NT2/D1 (cell line): ENCODE results near the gene FMNL2.

Experiments
- SUZ12 ChIP-seq: IDR thresholded peaks from 2 replicates; pipeline ENCODE4 v1.6.1; 2011; ENCODE audit not compliant: insufficient read length, insufficient read depth; ENCODE audit errors: extremely low read depth
- ZNF274 ChIP-seq: IDR thresholded peaks from 2 replicates; pipeline ENCODE4 v1.6.1; 2011; ENCODE audit warnings: mild to moderate bottlenecking, low read depth, low read length

DNA sequence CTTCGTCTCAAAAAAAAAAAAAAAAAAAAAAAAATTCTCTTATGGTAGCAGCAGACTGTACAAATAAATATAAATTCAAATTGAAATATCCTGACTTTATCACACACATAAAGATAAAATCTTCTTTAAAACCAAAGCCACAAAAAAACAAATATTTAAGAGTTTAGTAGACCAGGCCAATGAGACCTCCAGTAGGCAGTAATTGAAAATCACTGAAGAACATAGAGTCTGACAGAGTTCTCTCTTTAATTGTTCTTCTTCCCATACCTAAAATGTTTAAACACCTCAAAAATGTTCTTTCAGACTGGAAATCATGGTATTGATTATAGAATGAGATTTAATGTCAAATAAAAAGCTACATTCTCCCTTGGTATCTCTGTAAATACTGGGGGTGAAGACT is 361.5 kb downstream of the FMNL2 start:
- TF ChIP-seq ZNF274 (no peak), SUZ12 (no peak)
